Ecto neural progenitor cell (in vitro differentiated cells): ENCODE measurements around the gene AGPAT3.

ENCODE experiments used
- DNase-seq: peaks from one replicate; pipeline ENCODE4 v3.0.0-alpha.2; 2018; ENCODE audit warnings: low spot score

AGPAT3 gene

DNA sequence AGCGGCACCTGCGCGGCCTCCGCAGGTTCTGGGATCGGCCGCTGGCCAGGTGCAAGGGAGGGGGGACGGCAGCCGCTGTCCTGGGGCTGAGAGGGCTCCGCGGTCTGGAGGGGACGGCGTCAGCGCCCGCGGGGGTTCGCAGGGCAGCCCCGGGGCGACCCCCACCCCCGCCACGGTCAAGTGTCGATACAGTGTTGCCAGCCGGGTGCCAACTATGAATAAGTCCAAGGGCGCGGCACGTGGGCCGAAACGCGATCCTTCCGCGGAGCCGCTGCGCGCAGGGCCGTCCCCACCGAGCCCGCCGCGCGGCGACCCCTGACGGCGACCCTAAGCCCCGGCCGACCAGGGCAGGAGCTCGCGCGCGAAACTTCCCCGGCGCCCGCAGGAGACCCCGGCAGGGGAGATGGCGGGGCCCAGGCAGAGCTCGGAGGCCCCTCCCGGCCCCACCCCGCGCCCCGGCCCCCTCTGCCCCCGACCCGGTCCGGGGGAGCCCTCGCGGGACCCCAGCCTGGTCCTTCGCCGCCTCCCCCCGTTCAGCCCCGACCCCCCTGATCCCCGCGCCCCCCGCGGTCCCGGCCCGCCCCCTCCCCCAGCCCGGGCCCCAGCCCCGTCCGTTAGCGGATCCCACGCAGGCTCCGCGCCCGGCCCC is 586 bp upstream of the AGPAT3 start:
- no peak for DNase-seq

DNA sequence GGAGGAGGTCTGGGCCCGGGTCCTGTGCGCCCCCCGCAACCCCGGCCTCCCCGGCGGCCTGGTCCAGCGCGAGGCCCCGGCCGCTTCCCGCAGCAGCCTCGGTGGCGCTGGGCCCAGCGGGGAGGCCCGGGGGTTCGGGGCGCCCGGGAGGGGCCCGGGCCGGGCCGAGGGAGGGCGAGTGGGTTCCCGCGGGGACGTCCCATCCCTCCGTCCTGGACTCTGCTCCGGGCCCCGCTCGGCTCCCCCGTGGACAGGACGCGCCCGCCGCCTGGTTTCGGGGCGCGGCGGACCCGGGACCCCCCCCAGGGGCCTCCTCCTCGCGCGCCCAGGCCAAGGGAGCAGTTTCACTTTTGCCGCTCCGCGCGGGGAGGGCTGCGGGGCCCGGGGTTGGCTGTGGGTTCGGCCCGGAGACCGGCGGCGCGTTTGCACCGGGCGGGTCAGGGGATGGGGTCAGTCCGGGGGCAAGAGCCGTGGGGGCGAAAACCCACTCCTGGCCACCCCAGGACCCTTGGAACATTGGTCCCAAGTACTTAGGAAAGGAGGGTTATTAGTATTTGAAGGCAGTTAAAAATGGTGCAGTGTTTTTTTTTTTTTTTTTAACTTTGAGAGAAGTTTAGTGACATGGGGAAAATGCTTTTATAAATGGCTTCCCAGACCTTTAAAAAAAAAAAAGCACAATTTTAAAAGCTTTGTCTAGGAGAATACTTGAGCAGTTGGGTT is 677 bp downstream of the AGPAT3 start:
- DNase-seq, result no peak

- no peak for DNase-seq
Measured at GRCh38 chr21:43866260-43866629, 1.2 kb downstream of the AGPAT3 start.

GRCh38 chr21:43866659-43867331 is 1.8 kb downstream of the AGPAT3 start:
- no peak for DNase-seq

DNA sequence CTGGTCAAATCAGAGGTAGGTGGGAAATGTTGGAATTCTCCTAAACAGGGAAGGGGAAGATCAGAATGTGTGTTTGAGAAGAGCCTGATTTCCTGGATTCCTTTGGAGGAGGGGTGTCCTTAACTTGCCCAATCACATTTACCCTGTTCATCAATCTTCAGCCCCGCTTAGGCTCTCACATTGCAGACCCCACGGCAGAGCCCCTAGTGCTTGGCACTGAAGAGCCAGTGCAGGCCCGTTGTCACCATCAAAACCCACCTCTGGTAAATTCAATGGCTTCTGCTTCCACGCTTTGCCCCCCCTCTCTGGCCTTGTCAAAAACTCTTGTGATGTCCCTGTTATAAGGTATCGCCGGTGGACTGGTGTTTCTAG is 2.3 kb downstream of the AGPAT3 start:
- no peak for DNase-seq

GRCh38 chr21:43867948-43868347 is 2.9 kb downstream of the AGPAT3 start:
- no peak for DNase-seq

DNA sequence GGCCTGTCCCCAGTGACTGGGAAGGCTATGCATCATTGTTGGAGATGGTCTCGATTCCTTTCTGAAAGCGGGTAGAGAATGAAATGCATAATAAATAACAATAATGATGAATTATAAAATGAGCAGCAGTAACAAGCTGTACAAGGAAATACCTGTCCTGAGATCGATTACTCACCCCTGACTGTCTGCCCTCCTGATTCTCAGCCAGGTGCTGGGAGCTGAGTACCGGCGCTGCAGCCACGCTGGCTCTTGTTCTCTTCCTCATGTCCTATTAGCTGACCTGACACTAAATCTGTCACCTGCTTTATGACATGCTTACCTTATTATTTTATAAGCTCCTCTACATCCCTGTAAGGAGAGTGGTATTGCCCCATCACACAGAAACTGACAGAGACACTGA is 3.4 kb downstream of the AGPAT3 start:
- no peak for DNase-seq

- no peak for DNase-seq
Measured at GRCh38 chr21:43869486-43870325, 4.7 kb downstream of the AGPAT3 start.

DNA sequence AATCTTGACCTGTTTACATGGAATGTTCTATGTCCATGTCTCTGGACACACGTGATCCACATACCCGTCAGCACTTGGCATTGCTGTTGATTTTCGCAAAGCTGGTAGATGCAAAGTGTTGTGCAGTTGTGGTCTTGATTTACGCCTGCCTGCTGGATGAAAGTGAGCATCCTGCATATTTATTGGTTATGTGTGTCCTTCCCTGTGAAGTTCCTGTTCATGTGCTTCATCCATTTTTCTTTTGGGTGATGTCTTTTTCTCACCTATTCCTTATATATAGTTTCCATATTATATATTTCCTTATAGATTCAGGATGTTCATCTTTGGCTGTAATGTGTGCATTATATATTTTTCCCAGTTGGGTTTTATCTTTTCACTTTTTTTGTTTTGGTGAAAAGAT is 6.5 kb downstream of the AGPAT3 start:
- no peak for DNase-seq

- no peak for DNase-seq
Measured at GRCh38 chr21:43872531-43873197, 7.6 kb downstream of the AGPAT3 start.

- no peak for DNase-seq
Measured at GRCh38 chr21:43873673-43874072, 8.7 kb downstream of the AGPAT3 start.

DNA sequence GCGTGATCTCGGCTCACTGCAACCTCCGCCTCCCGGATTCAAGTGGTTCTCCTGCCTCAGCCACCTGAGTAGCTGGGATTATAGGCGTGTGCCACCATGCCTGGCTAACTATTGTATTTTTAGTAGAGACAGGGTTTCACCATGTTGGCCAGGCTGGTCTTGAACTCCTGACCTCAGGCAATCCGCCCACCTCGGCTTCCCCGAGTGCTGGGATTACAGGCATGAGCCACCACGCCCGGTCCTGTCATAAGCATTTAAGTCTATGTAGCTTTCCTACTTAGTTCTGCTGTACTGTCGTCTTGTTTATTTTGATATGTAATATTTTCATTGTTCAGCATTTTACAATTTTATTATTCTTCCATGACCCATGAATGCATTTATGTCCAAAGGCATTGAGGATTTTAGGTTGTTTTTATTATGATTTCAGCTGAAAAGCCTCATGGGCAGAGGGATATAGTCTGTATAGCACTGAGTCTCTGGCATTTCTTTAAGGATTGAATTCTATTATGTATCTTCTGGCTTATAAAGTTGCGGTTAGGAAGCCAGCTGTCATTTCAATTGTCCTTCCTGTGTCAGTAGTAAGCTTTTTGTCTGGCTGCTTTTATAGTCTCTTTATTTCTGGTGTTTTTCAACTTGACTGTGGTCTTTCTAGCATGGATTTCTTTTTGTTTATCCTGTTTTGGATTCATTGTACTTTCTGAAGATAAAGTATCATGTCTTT is 9.2 kb downstream of the AGPAT3 start:
- no peak for DNase-seq

- no peak for DNase-seq
Measured at GRCh38 chr21:43876605-43877004, 11.6 kb downstream of the AGPAT3 start.

GRCh38 chr21:43877936-43878575 is 13.0 kb downstream of the AGPAT3 start:
- no peak for DNase-seq

- no peak for DNase-seq
Measured at GRCh38 chr21:43879348-43880110, 14.5 kb downstream of the AGPAT3 start.

GRCh38 chr21:43880111-43880985 is 15.3 kb downstream of the AGPAT3 start:
- no peak for DNase-seq

DNA sequence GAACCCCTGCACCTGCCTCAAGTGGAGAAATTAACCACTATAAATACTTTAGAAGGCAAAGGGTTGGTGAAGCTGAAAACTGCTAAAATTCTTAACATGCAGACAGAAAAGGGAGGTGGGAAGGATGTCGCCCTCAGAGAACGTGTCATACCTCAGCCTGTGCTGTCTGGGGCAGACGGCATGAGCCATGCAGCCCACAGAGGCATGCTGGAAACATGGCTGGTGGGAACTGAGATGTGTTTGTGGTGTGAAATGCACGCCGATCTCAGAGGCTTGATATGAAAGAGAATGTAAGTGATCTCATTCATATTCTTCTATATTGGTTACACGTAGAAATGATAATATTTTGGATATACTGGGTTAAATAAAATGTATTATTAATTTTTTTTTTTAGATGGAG is 16.3 kb downstream of the AGPAT3 start:
- DNase-seq, result no peak

DNA sequence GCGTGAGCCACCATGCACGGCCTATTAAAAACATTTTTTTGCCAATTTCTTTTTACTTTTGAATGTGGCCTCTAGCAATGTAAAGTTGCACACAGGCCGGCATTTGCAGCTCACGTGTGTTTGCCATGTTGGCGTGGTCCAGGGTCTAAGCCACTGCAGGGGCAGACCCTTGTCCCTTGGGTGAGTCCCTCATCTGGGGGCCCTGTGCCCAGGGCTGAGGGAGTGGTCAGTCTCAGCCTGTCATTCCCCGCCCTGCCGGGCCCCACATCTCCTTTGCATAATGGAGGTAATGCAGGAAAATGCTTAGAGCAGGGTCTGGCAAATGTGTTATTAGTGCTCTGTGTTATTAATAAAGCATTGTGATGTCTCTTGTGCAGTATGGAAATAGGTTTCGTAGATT is 16.9 kb downstream of the AGPAT3 start:
- no peak for DNase-seq

- no peak for DNase-seq
Measured at GRCh38 chr21:43882952-43883545, 18.0 kb downstream of the AGPAT3 start.
